Measurements from ENCODE around the gene SUMF1. TPM values are rescaled to one million over a fixed set of nuclear protein-coding genes. Genes with fewer than 3 reads are reported as not detected.

SUMF1 gene
- total RNA-seq, 1 experiment from 2014 or later: 26.6 TPM

GRCh38 chr3:4343258-4343657 lies 123.8 kb downstream of the SUMF1 start (continued):
- TF ChIP-seq CTCF (IDR thresholded peaks at IDR 0.05 in 2 of 3, conservative IDR thresholded peaks at IDR 0.05 in 1 of 3; ENCODE audit: borderline replicate concordance in 1 of 3, insufficient read depth in 1 of 3, low read depth in 2 of 3, low read length in 2 of 3): no peak

- Histone ChIP-seq H3K9me3 (ENCODE audit: control insufficient read depth in 1 of 2, insufficient read depth in 1 of 2, low read depth in 1 of 2, low read length in 2 of 2) (no peaks in the 10 kb centered on the region), H3K36me3 (ENCODE audit: control insufficient read depth in 1 of 2, insufficient read depth in 2 of 2, low read length in 2 of 2) (no peaks in the 10 kb centered on the region), H2AFZ (ENCODE audit: low read depth, low read length, poor library complexity, severe bottlenecking) (no peak overlapping the region), H3K27me3 (ENCODE audit: insufficient read depth, low read length) (no peaks in the 10 kb centered on the region), H3K9ac (ENCODE audit: low read length) (no peak overlapping the region), H3K27ac (ENCODE audit: low read depth, low read length) (no peak overlapping the region), H3K79me2 (ENCODE audit: insufficient read depth, low read length) (no peaks in the 10 kb centered on the region), H3K4me1 (ENCODE audit: control insufficient read depth in 1 of 2, insufficient read depth in 2 of 2, low read length in 2 of 2) (no peaks in the 10 kb centered on the region), H3K4me3 (replicated peaks in 1 of 2; ENCODE audit: low read depth in 1 of 2, low read length in 2 of 2) (no peak overlapping the region), H4K20me1 (ENCODE audit: insufficient read depth) (no peaks in the 10 kb centered on the region), H3K9me2 (ENCODE audit: insufficient read depth) (no peaks in the 10 kb centered on the region), H3K4me2 (ENCODE audit: low read length) (no peak overlapping the region)
- intact Hi-C loops (cut with micrococcal nuclease): no loop called here
- RAD21 ChIA-PET (ENCODE audit: low non-redundant PET in 1 of 2, low total read pairs in 2 of 2, uncharacterized antibody in 2 of 2, unreplicated experiment in 2 of 2): no interaction called here
- POLR2A ChIA-PET: no interaction called here
- CTCF ChIA-PET: interaction anchor here (1.2 to 2.3 kb wide), 2 partner anchors 9 to 1141 kb away, joined by 3 to 11 read pairs; no protein-coding TSS in a partner anchor
- ATAC-seq (no peak), DNase-seq (ENCODE audit: low read depth, low spot score) (no peak)
- no TSS peak for BruUV-seq (replicated peaks)
- TF ChIP-seq CTCF (IDR thresholded peaks at IDR 0.05 in 2 of 3, conservative IDR thresholded peaks at IDR 0.05 in 1 of 3; ENCODE audit: borderline replicate concordance in 1 of 3, insufficient read depth in 1 of 3, low read depth in 2 of 3, low read length in 2 of 3): no peak
- no peak for TF ChIP-seq ZNF274 (IDR thresholded peaks at IDR 0.05; ENCODE audit: low read depth, low read length)
- no peak for TF ChIP-seq EZH2 (IDR thresholded peaks at IDR 0.05)
- TF ChIP-seq CBX3 (IDR thresholded peaks at IDR 0.05; ENCODE audit: low read depth): no peak
- no peak for TF ChIP-seq SIN3A (IDR thresholded peaks at IDR 0.05; ENCODE audit: low read depth)
- no peak for TF ChIP-seq POLR2AphosphoS5 (IDR thresholded peaks at IDR 0.05; ENCODE audit: low read depth, low read length)
- no peak for TF ChIP-seq TCF7L2 (IDR thresholded peaks at IDR 0.05; ENCODE audit: borderline replicate concordance, extremely low read depth, insufficient read depth, insufficient read length)
- TF ChIP-seq ZFX (IDR thresholded peaks at IDR 0.05): no peak
- TF ChIP-seq ELF1 (IDR thresholded peaks at IDR 0.05; ENCODE audit: borderline replicate concordance, low read depth): no peak
- no peak for TF ChIP-seq RAD21 (IDR thresholded peaks at IDR 0.05; ENCODE audit: low read depth)
- TF ChIP-seq YY1 (IDR thresholded peaks at IDR 0.05; ENCODE audit: extremely low read depth, insufficient replicate concordance, low read depth, low read length): no peak
- TF ChIP-seq EGR1 (IDR thresholded peaks at IDR 0.05; ENCODE audit: low read depth): no peak
- no peak for TF ChIP-seq ATF3 (IDR thresholded peaks at IDR 0.05)
- no peak for TF ChIP-seq POLR2A (IDR thresholded peaks at IDR 0.05; ENCODE audit: borderline replicate concordance, extremely low read depth, insufficient read depth, insufficient read length)
- TF ChIP-seq SRF (IDR thresholded peaks at IDR 0.05; ENCODE audit: low read depth): no peak
- no peak for TF ChIP-seq EZH2phosphoT487 (IDR thresholded peaks at IDR 0.05; ENCODE audit: borderline replicate concordance)
Measured at GRCh38 chr3:4341336-4341675, 125.8 kb downstream of the SUMF1 start.
